Aorta (tissue), 5 donors: ENCODE results near the gene RNF150. TPM values are rescaled to one million over a fixed set of nuclear protein-coding genes. Genes with fewer than 3 reads are reported as not detected.

Experiments
- ATAC-seq: fragments of 200-7000 bp; cut with Tn5 transposase; one replicate; pipeline ENCODE4 v1.9.1; 2022; ENCODE audit warnings: moderate library complexity; ENCODE audit not compliant: low FRiP score
- DNase-seq, 2 donors: peaks; one replicate each; pipeline ENCODE4 v3.0.0-alpha.2; 2020
- H3K27ac ChIP-seq, 2 donors: one replicate each; pipeline ENCODE4 v1.5.1; 2013; ENCODE audit warnings: low read length in 2 of 2, mild to moderate bottlenecking in 2 of 2, moderate library complexity in 2 of 2, control low read depth in 1 of 2, inconsistent platforms in 1 of 2, low read depth in 1 of 2
- H3K27me3 ChIP-seq, 2 donors: one replicate each; pipeline ENCODE4 v1.6.1; 2013; ENCODE audit warnings: control low read depth in 1 of 2, low read length in 1 of 2, mild to moderate bottlenecking in 1 of 2, moderate library complexity in 1 of 2; ENCODE audit not compliant: insufficient read depth in 2 of 2, control insufficient read depth in 1 of 2
- H3K36me3 ChIP-seq, 2 donors: one replicate each; pipeline ENCODE4 v1.6.1; 2013; ENCODE audit warnings: control low read depth in 1 of 2, low read length in 1 of 2, mild to moderate bottlenecking in 1 of 2; ENCODE audit not compliant: insufficient read depth in 2 of 2, control insufficient read depth in 1 of 2
- H3K4me1 ChIP-seq, 2 donors: one replicate each; pipeline ENCODE4 v1.6.1; 2013; ENCODE audit warnings: low read length in 2 of 2, control low read depth in 1 of 2, mild to moderate bottlenecking in 1 of 2, moderate library complexity in 1 of 2; ENCODE audit not compliant: insufficient read depth in 2 of 2, control insufficient read depth in 1 of 2
- H3K4me3 ChIP-seq, 2 donors: one replicate each; pipeline ENCODE4 v1.5.1; 2013; ENCODE audit warnings: low read length in 2 of 2, control low read depth in 1 of 2, mild to moderate bottlenecking in 1 of 2
- H3K9me3 ChIP-seq: one replicate; pipeline ENCODE4 v1.6.1; 2013; ENCODE audit warnings: mild to moderate bottlenecking, low read length; ENCODE audit not compliant: control insufficient read depth
- WGBS, 2 donors: extraction: QIAGEN DNeasy Blood & Tissue Kit; methylation state at CpG; one replicate each; pipeline ENCODE4 v1.1.7; 2013; 5-methylcytosine and 5-hydroxymethylcytosine counted together
- intact Hi-C, 2 donors: fragments of 100-400 bp; cut with DNase I; formaldehyde crosslinking; loops; one replicate each; pipeline versions ENCODE4 v1.14.2 to v1.15.0; 2022
- polyA plus RNA-seq, 2 donors: library from polyadenylated mRNA; stranded (reverse); fragments of 200-250 nt; gene quantifications; one replicate each; pipeline ENCODE4 v1.2.3, GENCODE V29; 2013
- total RNA-seq, 2 donors: library from RNA; stranded (reverse); fragmentation: NEBNext Ultra II Directional; extraction: Animal tissue kit (Norgen Biotek cat#: 25700); gene quantifications; one replicate each; pipeline ENCODE4 v1.2.1, GENCODE V29; 2021
- donor health status: healthy with polysubstance abuse.
- donor health status: Bipolar disorder and iron deficiency.
- donor health status: DM: no; HTN: no; CAD: no.
- donor health status: DM: no; HTN: no; CAD: no.
- donor health status: DM: yes; HTN: yes; CAD: no.

RNF150 gene
- total and polyA plus RNA-seq, 4 donors = 2.0 to 22.8 (median 10.6) TPM

DNA sequence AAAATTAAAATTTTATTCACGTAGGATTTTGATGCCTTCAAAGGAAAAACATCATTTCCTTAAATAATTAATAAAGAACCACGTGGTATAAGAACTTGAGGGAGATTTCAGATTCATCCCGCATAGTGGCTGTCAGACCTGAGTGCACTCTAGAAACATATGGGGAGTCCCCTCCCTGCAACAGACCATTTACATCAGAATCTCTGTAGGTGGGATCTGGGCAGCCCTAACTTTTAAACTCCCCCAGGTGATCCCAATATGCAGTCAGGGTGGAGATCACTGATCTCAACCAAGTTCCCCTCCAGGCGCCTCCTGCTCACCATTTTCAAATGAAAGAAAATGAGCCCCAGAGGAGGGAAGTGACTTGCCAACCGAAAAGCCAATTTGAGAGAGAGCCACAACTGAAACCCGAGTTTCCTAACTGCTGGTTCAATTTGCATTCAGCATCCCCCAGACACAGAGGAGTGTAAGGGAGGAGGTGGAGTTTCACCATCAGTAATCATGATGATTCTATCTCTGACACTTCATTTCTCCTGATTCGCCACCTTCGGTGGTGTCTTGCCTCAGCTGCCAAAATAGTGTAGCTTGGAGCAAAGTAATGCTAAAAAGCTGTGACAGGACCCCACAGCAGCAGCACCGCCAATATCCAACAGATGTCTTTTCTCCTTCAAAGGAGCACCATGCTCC is 11.4 kb downstream of the RNF150 start:
- no peak for DNase-seq
- no peaks in the 10 kb centered on the region for H3K36me3 ChIP-seq
- no peaks in the 10 kb centered on the region for H3K27me3 ChIP-seq
- ATAC-seq = no peak
- WGBS, 2 donors = 82 to 85% methylated on average over 9 of the region's 9 CpGs
- H3K27ac ChIP-seq = no peak overlapping the region
- intact Hi-C loops = no loop called here
- H3K9me3 ChIP-seq = no peaks in the 10 kb centered on the region
- no peak overlapping the region for H3K4me3 ChIP-seq
- H3K4me1 ChIP-seq = peaks cover 2 to 5% of the 10 kb centered on the region in 2 donors

DNA sequence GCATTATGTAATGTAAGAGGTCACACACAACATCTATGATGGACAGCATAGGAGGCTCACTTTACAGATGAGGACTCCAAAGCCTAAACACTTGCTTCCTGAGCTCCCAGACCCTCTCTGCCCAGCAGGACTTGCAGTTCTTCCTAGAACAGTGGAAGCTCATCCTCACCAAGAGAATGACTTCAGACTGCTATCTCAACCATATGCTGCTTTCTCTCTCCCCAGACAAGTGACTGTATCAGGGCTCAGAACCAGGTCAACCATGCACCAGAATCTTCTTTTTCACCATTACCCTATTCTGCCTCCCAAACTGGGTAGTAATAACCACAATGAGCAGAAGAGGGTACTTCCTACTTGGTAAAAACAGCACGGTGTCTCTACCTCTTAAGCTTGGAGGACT is 12.2 kb downstream of the RNF150 start:
- H3K9me3 ChIP-seq = no peaks in the 10 kb centered on the region
- H3K4me3 ChIP-seq = no peak overlapping the region
- intact Hi-C loops = no loop called here
- ATAC-seq (no peak), DNase-seq (no peak)
- H3K4me1 ChIP-seq = peaks cover 2 to 3% of the 10 kb centered on the region in 2 donors
- no peak overlapping the region for H3K27ac ChIP-seq
- H3K36me3 ChIP-seq = no peaks in the 10 kb centered on the region
- 95 to 100% methylated on average over 1 of the region's 1 CpG for WGBS, 2 donors
- no peaks in the 10 kb centered on the region for H3K27me3 ChIP-seq

DNA sequence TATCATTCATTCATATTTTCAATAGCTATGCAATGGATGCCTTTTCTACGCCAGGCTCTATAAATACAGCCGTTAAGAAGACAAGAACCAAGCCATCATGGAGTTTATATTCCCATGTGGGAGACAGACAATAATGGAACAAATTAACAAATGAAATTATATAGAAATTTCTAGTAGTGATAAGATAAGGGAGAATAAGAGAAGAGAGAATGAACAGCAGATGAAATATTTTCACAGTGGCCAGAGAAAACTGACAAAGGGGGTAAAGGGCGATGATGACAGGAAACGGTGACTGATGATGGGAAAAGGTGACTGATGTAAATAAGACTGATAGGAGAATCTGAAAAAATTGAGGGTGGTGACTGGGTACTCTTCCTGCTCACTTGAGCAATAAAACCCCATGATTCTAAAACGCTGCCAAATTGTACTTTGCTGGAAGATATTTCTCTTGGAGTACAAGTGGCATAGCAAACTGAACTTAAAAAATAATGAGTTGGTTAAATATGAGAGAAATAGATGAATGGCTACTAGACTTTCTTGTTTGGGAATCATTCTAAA is 13.2 kb downstream of the RNF150 start:
- H3K4me3 ChIP-seq = no peak overlapping the region
- ATAC-seq (no peak), DNase-seq (no peak)
- no peaks in the 10 kb centered on the region for H3K36me3 ChIP-seq
- no peaks in the 10 kb centered on the region for H3K27me3 ChIP-seq
- H3K9me3 ChIP-seq = no peaks in the 10 kb centered on the region
- 79 to 83% methylated on average over 5 of the region's 5 CpGs for WGBS, 2 donors
- H3K4me1 ChIP-seq = peaks cover 0 to 2% of the 10 kb centered on the region in 2 donors
- intact Hi-C loops = no loop called here
- H3K27ac ChIP-seq = no peak overlapping the region

DNA sequence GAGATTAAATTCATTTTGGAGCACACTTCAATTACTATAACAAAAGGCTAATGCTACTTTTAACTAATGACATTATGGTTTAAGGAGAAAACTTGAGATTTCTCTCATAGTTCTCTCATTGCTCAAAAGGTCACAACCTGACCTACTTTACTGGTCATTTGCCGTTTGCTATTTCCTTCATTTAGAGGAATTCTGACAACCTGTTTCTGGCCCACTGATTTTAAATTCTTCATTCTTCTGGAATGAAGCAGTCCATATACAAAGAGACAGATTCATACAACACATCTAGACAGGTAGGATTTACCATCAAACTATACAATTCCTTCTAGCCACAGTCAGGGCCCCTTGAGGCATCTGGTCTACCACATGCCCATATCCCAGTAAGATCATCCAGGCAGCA is 14.2 kb downstream of the RNF150 start:
- Histone ChIP-seq H3K27me3 (no peaks in the 10 kb centered on the region), H3K9me3 (no peaks in the 10 kb centered on the region), H3K36me3 (no peaks in the 10 kb centered on the region), H3K27ac (no peak overlapping the region), H3K4me3 (no peak overlapping the region), H3K4me1 (peaks cover 0 to 2% of the 10 kb centered on the region in 2 donors)
- DNase-seq (no peak), ATAC-seq (no peak)
- 91 to 92% methylated on average over 1 of the region's 1 CpG for WGBS, 2 donors
- intact Hi-C loops = no loop called here

DNA sequence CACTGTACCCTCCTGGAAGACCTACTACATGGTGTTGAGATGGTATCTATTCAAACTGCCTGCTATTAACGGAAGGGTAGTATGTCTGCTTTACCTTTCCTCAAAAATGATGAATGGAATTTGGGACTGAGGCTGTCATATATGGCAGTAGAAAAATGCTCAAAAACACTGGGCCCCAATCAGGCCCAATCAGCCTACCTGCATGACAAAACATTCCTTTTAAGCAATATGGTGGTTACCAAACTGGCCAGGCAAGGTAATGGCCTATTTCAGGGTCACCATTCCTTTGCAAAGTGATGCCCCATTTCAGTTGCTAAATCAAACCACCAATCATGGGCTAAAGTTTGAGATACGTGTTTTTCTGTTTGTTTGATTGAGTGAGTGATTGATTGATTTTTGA is 14.9 kb downstream of the RNF150 start:
- intact Hi-C loops = no loop called here
- Histone ChIP-seq H3K4me1 (peaks cover 0 to 2% of the 10 kb centered on the region in 2 donors), H3K36me3 (no peaks in the 10 kb centered on the region), H3K27me3 (no peaks in the 10 kb centered on the region), H3K4me3 (no peak overlapping the region), H3K9me3 (no peaks in the 10 kb centered on the region), H3K27ac (no peak overlapping the region)
- 96 to 99% methylated on average over 2 of the region's 2 CpGs for WGBS, 2 donors
- DNase-seq (no peak), ATAC-seq (no peak)

DNA sequence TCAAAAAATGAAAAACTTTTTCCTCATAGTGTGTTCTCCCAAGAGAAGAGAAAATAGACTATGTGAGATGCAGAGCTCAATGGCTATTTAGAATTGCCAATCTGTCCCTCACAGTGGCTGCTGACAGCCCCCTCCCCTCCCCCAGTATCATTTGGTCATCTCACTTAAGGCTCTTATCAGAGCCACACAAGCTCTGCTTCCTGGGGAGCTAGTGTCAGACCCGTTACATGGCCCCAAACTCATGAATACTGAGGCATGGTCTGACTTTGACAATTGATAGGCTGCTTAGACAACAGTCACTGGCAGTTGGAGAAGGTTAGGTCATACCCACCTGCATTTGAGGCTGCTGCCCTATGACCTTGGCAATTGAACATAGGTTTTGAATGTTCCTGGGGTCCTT is 15.3 kb downstream of the RNF150 start:
- WGBS, 2 donors = 95 to 100% methylated on average over 1 of the region's 1 CpG
- no peak for DNase-seq
- Histone ChIP-seq H3K9me3 (no peaks in the 10 kb centered on the region), H3K4me1 (peaks cover 0 to 2% of the 10 kb centered on the region in 2 donors), H3K36me3 (no peaks in the 10 kb centered on the region), H3K27ac (no peak overlapping the region), H3K27me3 (no peaks in the 10 kb centered on the region), H3K4me3 (no peak overlapping the region)
- intact Hi-C loops = no loop called here
- ATAC-seq = no peak

DNA sequence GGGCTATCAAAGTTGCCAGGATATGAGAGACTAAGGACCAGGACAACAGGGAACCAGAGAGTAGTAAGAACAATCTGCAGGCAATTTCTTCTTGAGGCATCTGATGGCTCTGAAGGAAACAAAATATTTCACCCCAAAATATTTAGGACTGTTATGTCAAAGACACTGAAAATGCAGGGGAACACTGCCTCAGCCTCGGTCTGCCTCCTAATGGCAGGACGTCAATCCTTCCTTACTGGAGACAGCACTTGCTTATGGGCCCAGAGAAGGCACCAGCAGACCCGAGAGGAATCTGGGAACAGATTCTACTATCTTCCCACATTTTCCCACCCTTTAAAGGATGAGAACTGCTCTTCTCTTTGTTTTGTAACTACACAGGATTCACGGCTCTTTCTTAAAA is 23.3 kb downstream of the RNF150 start:
- no peaks in the 10 kb centered on the region for H3K27me3 ChIP-seq
- WGBS, 2 donors = 64 to 72% methylated on average over 4 of the region's 4 CpGs
- H3K36me3 ChIP-seq = no peaks in the 10 kb centered on the region
- DNase-seq = no peak
- no peak overlapping the region for H3K4me3 ChIP-seq
- ATAC-seq = no peak
- intact Hi-C loops = no loop called here
- no peak overlapping the region for H3K27ac ChIP-seq
- H3K9me3 ChIP-seq = no peaks in the 10 kb centered on the region
- H3K4me1 ChIP-seq = no peaks in the 10 kb centered on the region

DNA sequence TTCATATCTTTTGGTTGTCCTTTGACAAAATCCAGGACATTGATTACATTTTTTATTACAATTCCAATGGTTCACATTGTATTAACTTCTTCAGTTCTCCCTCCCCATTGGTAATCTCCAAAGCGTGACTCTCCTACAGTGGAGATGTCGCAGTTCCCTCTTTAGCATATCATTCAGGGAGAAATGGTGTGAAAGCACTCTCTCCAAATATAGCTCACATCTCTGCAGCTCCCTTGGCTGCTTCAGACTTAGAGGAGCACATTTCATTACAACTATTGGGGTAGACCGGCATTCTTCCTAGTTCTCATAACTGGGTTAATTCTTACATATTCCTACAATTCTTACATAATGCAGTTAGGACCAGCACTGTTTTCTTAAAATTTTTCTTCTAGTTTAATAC is 25.3 kb downstream of the RNF150 start:
- Histone ChIP-seq H3K4me1 (no peaks in the 10 kb centered on the region), H3K36me3 (no peaks in the 10 kb centered on the region), H3K4me3 (no peak overlapping the region), H3K9me3 (no peaks in the 10 kb centered on the region), H3K27me3 (no peaks in the 10 kb centered on the region), H3K27ac (no peak overlapping the region)
- DNase-seq (no peak), ATAC-seq (no peak)
- WGBS, 2 donors = 93 to 98% methylated on average over 3 of the region's 3 CpGs
- intact Hi-C loops = no loop called here

DNA sequence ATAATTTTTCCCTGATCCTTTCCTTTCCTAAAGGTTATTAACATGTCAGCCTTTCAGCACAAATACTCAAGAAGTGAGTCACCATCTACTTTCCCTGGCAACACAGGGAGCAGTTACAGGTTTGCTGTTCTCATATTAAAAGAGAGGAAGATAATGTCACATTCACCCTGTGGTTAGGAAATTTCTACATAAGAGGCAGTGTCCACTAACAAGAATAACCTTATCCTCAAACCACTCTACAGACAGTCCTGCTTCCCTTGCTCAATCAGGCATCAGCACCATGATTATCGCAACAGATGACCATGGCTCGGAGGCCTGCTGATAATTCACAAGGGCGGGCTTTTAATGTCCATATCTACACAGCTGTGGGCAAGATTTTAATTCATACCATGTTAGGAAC is 30.9 kb downstream of the RNF150 start:
- Histone ChIP-seq H3K27me3 (no peaks in the 10 kb centered on the region), H3K27ac (no peak overlapping the region), H3K4me3 (no peak overlapping the region), H3K9me3 (no peaks in the 10 kb centered on the region), H3K4me1 (no peaks in the 10 kb centered on the region), H3K36me3 (no peaks in the 10 kb centered on the region)
- ATAC-seq (no peak), DNase-seq (no peak)
- intact Hi-C loops = no loop called here
- 97 to 98% methylated on average over 3 of the region's 3 CpGs for WGBS, 2 donors
